OCI-LY3 (cell line): ENCODE data around the gene EFNB2.

Experiments
- H2AFZ ChIP-seq: fragments of 200-600, 300-600 bp; shearing (Covaris generic); 2 replicates; pipeline ENCODE4 v1.6.0; 2014; ENCODE audit warnings: antibody characterized with exemption, low read depth, low read length
- H3K27ac ChIP-seq: fragments of 200-600, 300-600 bp; sonication (generic); 2 replicates; pipeline ENCODE4 v1.5.1; 2014; ENCODE audit warnings: mild to moderate bottlenecking, low read length, moderate library complexity, mixed read lengths
- H3K27me3 ChIP-seq: fragments of 200-600, 300-600 bp; sonication (generic); 2 replicates; pipeline ENCODE4 v1.6.1; 2014; ENCODE audit warnings: low read depth, low read length, mixed read lengths
- H3K36me3 ChIP-seq: fragments of 200-600, 300-600 bp; sonication (generic); replicated peaks from 2 replicates; pipeline ENCODE3; 2014; ENCODE audit warnings: low read depth, low read length, mixed read lengths
- H3K4me1 ChIP-seq: fragments of 300-600, 200-600 bp; sonication (generic); 2 replicates; pipeline ENCODE4 v1.6.1; 2014; ENCODE audit warnings: low read length, mixed read lengths
- H3K4me2 ChIP-seq: fragments of 200-600, 300-600 bp; sonication (generic); 2 replicates; pipeline ENCODE4 v1.6.1; 2014; ENCODE audit warnings: low read length, mixed read lengths
- H3K4me3 ChIP-seq: fragments of 300-600, 200-600 bp; sonication (generic); 2 replicates; pipeline ENCODE4 v1.5.1; 2014; ENCODE audit warnings: antibody characterized with exemption, mild to moderate bottlenecking, low read length, moderate library complexity
- H3K79me2 ChIP-seq: fragments of 300-600, 200-600 bp; shearing (Covaris generic); 2 replicates; pipeline ENCODE4 v1.6.1; 2014; ENCODE audit warnings: mild to moderate bottlenecking, low read length, mixed read lengths
- H3K9ac ChIP-seq: fragments of 300-600, 200-600 bp; shearing (Covaris generic); 2 replicates; pipeline ENCODE4 v1.6.0; 2014; ENCODE audit warnings: mild to moderate bottlenecking, low read length, moderate library complexity
- H3K9me3 ChIP-seq: fragments of 200-600, 300-600 bp; shearing (Covaris generic); 2 replicates; pipeline ENCODE4 v1.6.1; 2014; ENCODE audit warnings: low read length, mixed read lengths; ENCODE audit not compliant: insufficient read depth
- H4K20me1 ChIP-seq: fragments of 200-600, 300-600 bp; sonication (generic); 2 replicates; pipeline ENCODE4 v1.6.1; 2016; ENCODE audit warnings: low read length, mixed read lengths; ENCODE audit not compliant: insufficient read depth
- CTCF ChIP-seq: fragments of 200-600, 300-600 bp; sonication (generic); IDR thresholded peaks from 2 replicates; pipeline ENCODE4 v1.5.1; 2014; ENCODE audit warnings: antibody characterized with exemption, low read length, low read depth
- EZH2phosphoT487 ChIP-seq: fragments of 200-600 bp; shearing (Covaris generic); IDR thresholded peaks from 2 replicates; pipeline ENCODE4 v1.6.1; 2018; ENCODE audit warnings: antibody characterized with exemption, mixed run types, low read depth

Gene EFNB2

GRCh38 chr13:106505295-106505694 is 30.2 kb downstream of the EFNB2 start:
- H3K4me3 ChIP-seq: no peak overlapping the region
- H3K9ac ChIP-seq: no peak overlapping the region
- H3K27ac ChIP-seq: no peak overlapping the region
- no peaks in the 10 kb centered on the region for H3K4me1 ChIP-seq
- no peak for TF ChIP-seq CTCF
- TF ChIP-seq EZH2phosphoT487: no peak
- no peaks in the 10 kb centered on the region for H3K79me2 ChIP-seq
- no peak overlapping the region for H2AFZ ChIP-seq
- no peaks in the 10 kb centered on the region for H3K36me3 ChIP-seq
- no peaks in the 10 kb centered on the region for H3K27me3 ChIP-seq
- H3K9me3 ChIP-seq: no peaks in the 10 kb centered on the region
- no peak overlapping the region for H3K4me2 ChIP-seq
- no peaks in the 10 kb centered on the region for H4K20me1 ChIP-seq

- no peaks in the 10 kb centered on the region for H3K79me2 ChIP-seq
- no peaks in the 10 kb centered on the region for H4K20me1 ChIP-seq
- no peak overlapping the region for H3K4me3 ChIP-seq
- no peak overlapping the region for H3K4me2 ChIP-seq
- H3K4me1 ChIP-seq: peaks cover 3% of the 10 kb centered on the region
- no peaks in the 10 kb centered on the region for H3K36me3 ChIP-seq
- H3K9me3 ChIP-seq: no peaks in the 10 kb centered on the region
- H3K9ac ChIP-seq: no peak overlapping the region
- H3K27ac ChIP-seq: no peak overlapping the region
- no peak overlapping the region for H2AFZ ChIP-seq
- TF ChIP-seq EZH2phosphoT487 (no peak), CTCF (no peak)
- H3K27me3 ChIP-seq: no peaks in the 10 kb centered on the region
These were observed 31.6 kb downstream of the EFNB2 start for GRCh38 chr13:106503730-106504453.

GRCh38 chr13:106503272-106503671 is 32.2 kb downstream of the EFNB2 start:
- H3K27me3 ChIP-seq: no peaks in the 10 kb centered on the region
- no peak for TF ChIP-seq CTCF
- no peak for TF ChIP-seq EZH2phosphoT487
- H4K20me1 ChIP-seq: no peaks in the 10 kb centered on the region
- no peaks in the 10 kb centered on the region for H3K36me3 ChIP-seq
- H3K9me3 ChIP-seq: no peaks in the 10 kb centered on the region
- H3K27ac ChIP-seq: no peak overlapping the region
- H3K4me2 ChIP-seq: no peak overlapping the region
- H3K79me2 ChIP-seq: no peaks in the 10 kb centered on the region
- no peak overlapping the region for H3K4me3 ChIP-seq
- H3K9ac ChIP-seq: no peak overlapping the region
- peaks cover 9% of the 10 kb centered on the region for H3K4me1 ChIP-seq
- H2AFZ ChIP-seq: no peak overlapping the region

- H3K36me3 ChIP-seq: no peaks in the 10 kb centered on the region
- H3K9ac ChIP-seq: no peak overlapping the region
- H3K4me1 ChIP-seq: peaks cover 20% of the 10 kb centered on the region
- 0 out of 2 replicates have a peak overlapping the region, but pooled peaks have one; percentile 20 for H2AFZ ChIP-seq
- no peak overlapping the region for H3K27ac ChIP-seq
- H3K4me3 ChIP-seq: no peak overlapping the region
- TF ChIP-seq EZH2phosphoT487: no peak
- no peak for TF ChIP-seq CTCF
- H3K4me2 ChIP-seq: no peak overlapping the region
- H3K9me3 ChIP-seq: no peaks in the 10 kb centered on the region
- H3K79me2 ChIP-seq: no peaks in the 10 kb centered on the region
- no peaks in the 10 kb centered on the region for H3K27me3 ChIP-seq
- H4K20me1 ChIP-seq: no peaks in the 10 kb centered on the region
These were observed 35.0 kb downstream of the EFNB2 start for GRCh38 chr13:106500445-106500844.
